Astrocyte (in vitro differentiated cells and primary cell): ENCODE results near the gene SEMA6B. TPM values are rescaled to one million over a fixed set of nuclear protein-coding genes. Genes with fewer than 3 reads are reported as not detected.

Experiments used
- DNase-seq: peaks from one replicate; pipeline ENCODE4 v3.0.0-alpha.2; 2010; ENCODE audit warnings: low read depth
- FAIRE-seq: peaks from 2 replicates; lab custom pipeline; 2011; peaks lifted over from hg19 to GRCh38; lab: Jason Lieb, UNC
- H2AFZ ChIP-seq: 2 replicates; pipeline ENCODE4 v1.6.0; 2012; ENCODE audit warnings: low read depth, low read length, inconsistent platforms
- H3K27ac ChIP-seq: 2 replicates; pipeline ENCODE4 v1.5.1; 2011; ENCODE audit warnings: low read depth, low read length, inconsistent platforms
- H3K27me3 ChIP-seq: 2 replicates; pipeline ENCODE4 v1.6.0; 2011; ENCODE audit warnings: low read length, inconsistent platforms; ENCODE audit not compliant: insufficient read depth
- H3K36me3 ChIP-seq: 2 replicates; pipeline ENCODE4 v1.5.1; 2011; ENCODE audit warnings: low read length, inconsistent platforms; ENCODE audit not compliant: insufficient read depth
- H3K4me1 ChIP-seq: 2 replicates; pipeline ENCODE4 v1.5.1; 2011; ENCODE audit warnings: low read length, inconsistent platforms; ENCODE audit not compliant: insufficient read depth
- H3K4me2 ChIP-seq: 2 replicates; pipeline ENCODE4 v1.6.0; 2012; ENCODE audit warnings: low read length, inconsistent platforms
- H3K4me3 ChIP-seq: 2 replicates; pipeline ENCODE4 v1.5.1; 2011; ENCODE audit warnings: low read depth, mild to moderate bottlenecking, low read length, inconsistent platforms; ENCODE audit not compliant: insufficient read depth
- H3K79me2 ChIP-seq: 2 replicates; pipeline ENCODE4 v1.6.0; 2012; ENCODE audit warnings: mild to moderate bottlenecking, low read length, inconsistent platforms; ENCODE audit not compliant: insufficient read depth
- H3K9ac ChIP-seq: 2 replicates; pipeline ENCODE4 v1.6.0; 2012; ENCODE audit warnings: mild to moderate bottlenecking, low read length, inconsistent platforms
- H3K9me3 ChIP-seq: 2 replicates; pipeline ENCODE4 v1.5.1; 2012; ENCODE audit warnings: low read depth, mild to moderate bottlenecking, low read length, inconsistent platforms; ENCODE audit not compliant: insufficient read depth
- H4K20me1 ChIP-seq: 2 replicates; pipeline ENCODE4 v1.6.0; 2012; ENCODE audit warnings: low read length, inconsistent platforms; ENCODE audit not compliant: insufficient read depth
- H3K27ac Mint-ChIP-seq: one replicate; pipeline ENCODE4 v1.8.0; 2021; ENCODE audit warnings: mild to moderate bottlenecking, mixed read lengths; ENCODE audit not compliant: unreplicated experiment
- H3K27me3 Mint-ChIP-seq: one replicate; pipeline ENCODE4 v1.8.0; 2021; ENCODE audit warnings: low read depth, mixed read lengths; ENCODE audit not compliant: unreplicated experiment
- H3K36me3 Mint-ChIP-seq: one replicate; pipeline ENCODE4 v1.8.0; 2021; ENCODE audit warnings: low read depth, mixed read lengths; ENCODE audit not compliant: unreplicated experiment
- H3K4me1 Mint-ChIP-seq: one replicate; pipeline ENCODE4 v1.8.0; 2021; ENCODE audit warnings: low read depth, mixed read lengths; ENCODE audit not compliant: unreplicated experiment
- H3K4me3 Mint-ChIP-seq: one replicate; pipeline ENCODE4 v1.8.0; 2021; ENCODE audit warnings: mild to moderate bottlenecking, moderate library complexity, mixed read lengths; ENCODE audit not compliant: unreplicated experiment
- H3K9me3 Mint-ChIP-seq: one replicate; pipeline ENCODE4 v1.8.0; 2021; ENCODE audit warnings: mild to moderate bottlenecking, mixed read lengths; ENCODE audit not compliant: unreplicated experiment
- EZH2 ChIP-seq: IDR thresholded peaks from 2 replicates; pipeline ENCODE4 v1.6.1; 2012; ENCODE audit warnings: mild to moderate bottlenecking, low read length, inconsistent platforms; ENCODE audit not compliant: insufficient read depth
- total RNA-seq: library from RNA; stranded (reverse); gene quantifications from 2 replicates; pipeline ENCODE4 v1.2.1, GENCODE V29; 2021
- TF ChIP-seq, protein P1 (sequence below): IDR thresholded peaks from 2 replicates; pipeline ENCODE4 v1.5.1; 2011; ENCODE audit warnings: low read depth, mild to moderate bottlenecking, inconsistent platforms, low read length, moderate library complexity; ENCODE audit not compliant: insufficient read depth

SEMA6B gene
- total RNA-seq, 1 donor from 2014 or later, result 14.3 TPM

DNA sequence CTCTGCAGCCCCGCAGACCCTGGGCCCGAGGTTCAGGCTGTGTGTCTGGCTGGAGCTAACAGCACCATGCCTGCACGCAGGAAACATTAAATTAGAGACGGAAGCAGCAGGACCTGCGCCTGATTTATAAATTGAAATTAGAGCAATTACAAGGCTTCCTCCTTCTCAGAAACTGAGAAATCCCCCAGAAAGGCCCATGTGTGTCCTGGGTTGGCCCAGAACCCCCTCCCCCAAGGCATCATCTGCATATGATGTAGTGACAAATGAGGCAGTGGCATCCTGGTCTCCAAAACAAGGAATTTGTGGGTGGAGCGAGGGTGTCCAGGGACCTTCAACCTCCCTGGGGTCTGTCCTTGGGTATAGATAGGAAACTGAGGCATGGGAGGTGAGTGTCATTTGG, 27.2 kb upstream of the SEMA6B start:
- H3K79me2 ChIP-seq, result no peaks in the 10 kb centered on the region
- no peak for FAIRE-seq
- Mint-ChIP-seq H3K27me3 (peaks cover 26% of the 10 kb centered on the region), H3K4me3 (no peak overlapping the region), H3K36me3 (no peaks in the 10 kb centered on the region), H3K9me3 (no peaks in the 10 kb centered on the region), H3K4me1 (no peaks in the 10 kb centered on the region), H3K27ac (no peak overlapping the region)
- TF ChIP-seq, protein P1, sequence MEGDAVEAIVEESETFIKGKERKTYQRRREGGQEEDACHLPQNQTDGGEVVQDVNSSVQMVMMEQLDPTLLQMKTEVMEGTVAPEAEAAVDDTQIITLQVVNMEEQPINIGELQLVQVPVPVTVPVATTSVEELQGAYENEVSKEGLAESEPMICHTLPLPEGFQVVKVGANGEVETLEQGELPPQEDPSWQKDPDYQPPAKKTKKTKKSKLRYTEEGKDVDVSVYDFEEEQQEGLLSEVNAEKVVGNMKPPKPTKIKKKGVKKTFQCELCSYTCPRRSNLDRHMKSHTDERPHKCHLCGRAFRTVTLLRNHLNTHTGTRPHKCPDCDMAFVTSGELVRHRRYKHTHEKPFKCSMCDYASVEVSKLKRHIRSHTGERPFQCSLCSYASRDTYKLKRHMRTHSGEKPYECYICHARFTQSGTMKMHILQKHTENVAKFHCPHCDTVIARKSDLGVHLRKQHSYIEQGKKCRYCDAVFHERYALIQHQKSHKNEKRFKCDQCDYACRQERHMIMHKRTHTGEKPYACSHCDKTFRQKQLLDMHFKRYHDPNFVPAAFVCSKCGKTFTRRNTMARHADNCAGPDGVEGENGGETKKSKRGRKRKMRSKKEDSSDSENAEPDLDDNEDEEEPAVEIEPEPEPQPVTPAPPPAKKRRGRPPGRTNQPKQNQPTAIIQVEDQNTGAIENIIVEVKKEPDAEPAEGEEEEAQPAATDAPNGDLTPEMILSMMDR, result no peak
- no peak for TF ChIP-seq EZH2
- H3K9ac ChIP-seq, result no peak overlapping the region
- peaks cover 31% of the 10 kb centered on the region for H3K27me3 ChIP-seq
- no peak for DNase-seq
- H2AFZ ChIP-seq, result no peak overlapping the region
- H3K27ac ChIP-seq, result no peak overlapping the region
- no peaks in the 10 kb centered on the region for H4K20me1 ChIP-seq
- H3K4me3 ChIP-seq, result no peak overlapping the region
- peaks cover 6% of the 10 kb centered on the region for H3K4me1 ChIP-seq
- H3K4me2 ChIP-seq, result no peak overlapping the region
- no peaks in the 10 kb centered on the region for H3K36me3 ChIP-seq
- H3K9me3 ChIP-seq, result no peaks in the 10 kb centered on the region

DNA sequence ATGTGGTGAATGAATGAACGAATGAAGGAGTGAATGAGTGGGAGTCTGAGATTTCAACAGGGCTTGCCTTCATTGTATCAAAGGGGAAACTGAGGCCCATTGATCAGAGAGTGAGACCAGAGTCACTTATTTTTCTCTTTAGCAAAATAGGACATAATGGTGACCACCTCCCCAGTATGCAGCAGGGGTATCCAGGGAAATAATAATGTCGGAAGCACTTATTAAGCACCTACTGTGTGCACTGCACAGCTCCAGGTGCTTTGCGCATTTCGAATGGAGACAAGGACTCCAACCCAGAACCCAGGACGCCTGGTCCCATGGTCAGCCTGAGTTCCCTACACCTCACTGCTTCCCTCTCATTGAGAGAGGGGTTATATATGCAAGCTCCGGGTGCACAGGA, 26.8 kb upstream of the SEMA6B start:
- Histone ChIP-seq H3K27ac (no peak overlapping the region), H4K20me1 (no peaks in the 10 kb centered on the region), H3K36me3 (no peaks in the 10 kb centered on the region), H3K9me3 (no peaks in the 10 kb centered on the region), H3K79me2 (no peaks in the 10 kb centered on the region), H3K4me2 (no peak overlapping the region), H3K9ac (no peak overlapping the region), H2AFZ (no peak overlapping the region), H3K4me3 (no peak overlapping the region), H3K27me3 (peaks cover 29% of the 10 kb centered on the region), H3K4me1 (peaks cover 6% of the 10 kb centered on the region)
- Mint-ChIP-seq H3K4me3 (no peak overlapping the region), H3K27ac (no peak overlapping the region), H3K9me3 (no peaks in the 10 kb centered on the region), H3K4me1 (no peaks in the 10 kb centered on the region), H3K36me3 (no peaks in the 10 kb centered on the region), H3K27me3 (peaks cover 22% of the 10 kb centered on the region)
- peak; percentile 33 for TF ChIP-seq EZH2
- TF ChIP-seq, protein P1, result no peak
- FAIRE-seq (no peak), DNase-seq (no peak)

DNA sequence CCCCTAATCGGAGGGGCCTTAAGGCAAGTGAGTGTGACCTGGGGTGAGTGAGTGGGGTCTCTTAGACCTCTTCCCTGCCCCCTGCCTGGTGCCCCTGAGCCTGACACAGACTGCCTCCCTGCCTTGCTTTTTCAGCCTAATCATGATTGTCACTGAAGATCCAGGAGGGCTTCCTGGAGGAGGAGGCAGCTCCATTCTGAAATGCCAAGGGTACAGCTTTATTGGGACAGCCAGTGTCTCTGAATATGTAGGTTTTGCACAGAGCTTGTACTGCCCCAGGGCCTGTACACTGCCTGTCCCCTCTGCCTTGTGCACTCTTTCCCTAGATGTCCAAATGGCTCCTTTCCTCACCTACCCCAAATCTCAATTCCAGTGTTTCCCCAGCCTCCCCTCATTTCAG, 26.1 kb upstream of the SEMA6B start:
- Mint-ChIP-seq H3K36me3 (no peaks in the 10 kb centered on the region), H3K27ac (no peak overlapping the region), H3K9me3 (no peaks in the 10 kb centered on the region), H3K4me3 (peak overlapping the region; percentile 37), H3K4me1 (no peaks in the 10 kb centered on the region), H3K27me3 (peaks cover 19% of the 10 kb centered on the region)
- Histone ChIP-seq H3K4me2 (no peak overlapping the region), H3K4me3 (no peak overlapping the region), H3K9me3 (no peaks in the 10 kb centered on the region), H3K79me2 (no peaks in the 10 kb centered on the region), H3K36me3 (no peaks in the 10 kb centered on the region), H3K4me1 (peaks cover 6% of the 10 kb centered on the region), H3K27me3 (peaks cover 28% of the 10 kb centered on the region), H3K9ac (no peak overlapping the region), H4K20me1 (no peaks in the 10 kb centered on the region), H3K27ac (no peak overlapping the region), H2AFZ (no peak overlapping the region)
- TF ChIP-seq EZH2, result no peak
- TF ChIP-seq, protein P1, result no peak
- FAIRE-seq, result no peak
- DNase-seq, result no peak
